HG03139 (cell line): ENCODE measurements around the gene PARD3.

ENCODE experiments used
- ATAC-seq: cut with Tn5 transposase; IDR thresholded peaks from one replicate; pipeline ENCODE4 v1.9.1; 2021; ENCODE audit not compliant: unreplicated experiment

PARD3 gene

DNA sequence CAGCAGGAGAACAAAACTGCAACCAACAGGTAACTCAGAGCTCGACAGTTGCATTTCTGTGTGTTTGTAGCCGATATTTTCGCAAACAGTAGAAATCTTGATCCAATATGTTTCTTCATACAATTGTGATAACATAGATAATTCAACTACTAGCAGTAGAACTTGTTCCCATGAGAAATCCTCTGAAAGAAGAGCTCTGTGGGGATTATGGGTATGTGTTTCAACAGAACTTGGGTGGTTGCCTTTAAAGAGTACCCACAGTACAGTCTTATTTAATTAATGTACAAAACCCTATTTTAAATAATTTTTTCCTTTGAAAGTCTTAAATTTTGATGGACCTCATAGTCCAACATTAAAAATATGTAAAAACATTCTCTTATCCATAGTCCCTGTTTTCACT lies 266.1 kb downstream of the PARD3 start:
- no peak for ATAC-seq

- ATAC-seq = no peak
Measured at GRCh38 chr10:34548466-34548865, 266.6 kb downstream of the PARD3 start.

DNA sequence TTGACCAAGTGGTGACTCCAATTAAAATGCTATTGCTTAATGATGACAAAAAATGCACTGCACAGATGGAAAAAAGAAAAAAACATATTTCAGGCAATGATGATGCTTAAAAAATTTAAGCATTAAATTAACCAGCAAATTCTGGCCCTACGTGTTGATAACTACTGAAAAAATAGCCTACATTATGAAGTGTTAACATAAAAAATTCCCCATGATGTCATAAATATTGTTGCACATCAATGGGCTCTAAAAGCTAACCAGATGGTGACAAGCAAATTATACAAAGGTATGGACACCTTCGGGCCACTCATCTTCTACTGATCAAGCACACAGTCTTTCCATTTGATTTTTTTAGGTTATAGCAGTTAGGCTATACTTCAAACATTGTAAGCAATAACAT lies 267.4 kb downstream of the PARD3 start:
- no peak for ATAC-seq

- no peak for ATAC-seq
Measured at GRCh38 chr10:34547291-34547690, 267.8 kb downstream of the PARD3 start.

DNA sequence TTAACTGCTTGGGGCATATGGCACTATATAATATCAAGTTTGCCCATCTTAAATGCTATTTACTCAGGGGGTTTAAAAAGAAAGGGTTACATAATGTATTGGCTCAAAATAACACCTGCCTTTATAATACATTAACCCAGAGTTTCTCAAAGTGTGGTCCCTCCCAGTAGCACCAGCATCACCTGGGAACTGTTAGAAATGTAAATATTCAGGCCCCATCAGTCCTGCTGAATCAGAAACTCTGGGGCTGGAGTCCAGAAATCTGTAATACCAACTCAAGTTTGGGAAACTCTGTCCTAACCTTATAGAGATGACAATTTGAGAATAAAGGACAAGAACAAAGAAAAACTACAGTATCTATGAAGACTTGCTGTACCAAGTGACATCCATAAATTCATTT lies 270.7 kb downstream of the PARD3 start:
- ATAC-seq = no peak

DNA sequence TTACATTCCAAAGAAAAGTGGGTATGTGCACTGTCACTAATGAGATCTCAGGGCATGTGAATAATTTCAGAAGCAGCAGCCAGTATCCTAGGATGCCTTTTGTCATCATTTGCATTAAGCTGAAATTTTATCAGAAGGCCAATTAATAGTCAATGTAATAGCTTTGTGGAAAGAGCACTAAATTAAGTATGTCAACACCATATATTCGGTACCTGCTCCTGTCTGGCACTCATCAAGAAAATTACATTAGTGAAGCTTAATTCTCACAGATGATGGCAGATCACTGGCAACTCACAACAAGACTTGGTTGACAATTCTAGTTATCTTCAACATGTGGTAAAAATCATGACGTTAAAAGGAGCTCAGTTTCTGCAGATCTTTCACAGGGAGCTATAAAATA lies 271.4 kb downstream of the PARD3 start:
- no peak for ATAC-seq

DNA sequence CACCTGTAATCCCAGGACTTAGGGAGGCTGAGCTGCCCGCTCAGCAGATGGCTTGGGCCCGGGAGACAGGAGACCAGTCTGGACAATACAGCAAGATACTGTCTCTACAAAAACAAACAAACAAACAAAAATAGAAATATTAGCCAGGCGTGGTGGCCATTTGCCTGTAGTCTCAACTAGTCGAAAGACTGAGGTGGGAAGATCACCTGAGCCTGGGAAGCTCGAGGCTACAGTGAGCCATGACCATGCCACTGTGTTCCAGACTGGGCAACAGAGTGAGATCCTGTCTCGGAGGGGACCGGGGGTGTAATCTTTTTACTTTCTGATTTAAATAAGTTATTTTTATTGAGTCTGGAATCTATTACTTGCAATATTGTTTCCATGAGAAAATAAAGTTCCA lies 274.6 kb downstream of the PARD3 start:
- no peak for ATAC-seq

- no peak for ATAC-seq
Measured at GRCh38 chr10:34539533-34540315, 275.4 kb downstream of the PARD3 start.

DNA sequence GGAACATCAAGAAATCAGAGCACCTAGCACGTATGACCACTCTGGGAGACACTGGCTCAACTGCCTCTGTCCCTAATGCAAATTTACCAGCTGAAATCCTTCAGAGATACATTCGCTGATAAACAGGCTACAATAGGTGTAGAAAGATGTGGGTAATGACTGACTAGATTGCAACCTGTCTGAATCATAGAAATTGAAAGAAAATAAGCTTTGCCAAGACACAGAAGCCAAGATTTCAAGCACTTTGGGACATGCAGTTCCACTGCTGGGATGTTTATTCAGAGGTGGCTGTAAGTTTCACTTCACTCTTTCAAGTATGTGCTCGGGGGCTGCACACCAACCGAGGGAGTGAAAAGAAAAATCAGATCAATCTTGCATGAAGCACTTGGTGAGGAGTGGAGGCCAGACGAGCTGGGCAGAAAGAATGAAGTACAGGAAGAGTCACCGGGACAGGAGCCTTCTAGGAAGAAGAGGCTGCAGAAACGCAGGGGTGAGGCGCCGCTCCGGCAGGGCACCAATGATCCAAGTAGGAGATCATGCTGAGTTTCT lies 276.7 kb downstream of the PARD3 start:
- ATAC-seq = peak; percentile 50

GRCh38 chr10:34537629-34538231 lies 277.4 kb downstream of the PARD3 start:
- ATAC-seq = peak; percentile 79

DNA sequence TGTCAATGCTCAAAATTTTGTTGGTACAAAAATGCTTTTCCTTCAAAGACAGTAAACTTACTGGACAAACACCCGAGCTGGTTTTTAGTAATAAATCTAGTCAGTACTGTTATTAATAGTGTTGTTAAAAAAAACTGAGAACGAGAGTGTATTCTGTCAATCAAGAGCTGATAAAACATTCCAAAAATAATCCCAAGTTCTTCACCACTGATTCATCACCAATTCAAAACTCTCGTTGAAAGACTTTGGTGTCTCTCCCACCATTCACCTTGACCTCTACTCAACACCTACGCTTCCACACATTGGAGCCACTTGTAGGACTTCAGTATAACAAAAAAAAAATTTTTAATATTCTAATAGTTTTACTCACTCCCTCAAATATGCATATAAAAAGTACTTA lies 279.2 kb downstream of the PARD3 start:
- no peak for ATAC-seq

GRCh38 chr10:34530778-34531177 lies 284.3 kb downstream of the PARD3 start:
- ATAC-seq = no peak

- ATAC-seq = no peak
Measured at GRCh38 chr10:34528320-34528719, 286.8 kb downstream of the PARD3 start.

DNA sequence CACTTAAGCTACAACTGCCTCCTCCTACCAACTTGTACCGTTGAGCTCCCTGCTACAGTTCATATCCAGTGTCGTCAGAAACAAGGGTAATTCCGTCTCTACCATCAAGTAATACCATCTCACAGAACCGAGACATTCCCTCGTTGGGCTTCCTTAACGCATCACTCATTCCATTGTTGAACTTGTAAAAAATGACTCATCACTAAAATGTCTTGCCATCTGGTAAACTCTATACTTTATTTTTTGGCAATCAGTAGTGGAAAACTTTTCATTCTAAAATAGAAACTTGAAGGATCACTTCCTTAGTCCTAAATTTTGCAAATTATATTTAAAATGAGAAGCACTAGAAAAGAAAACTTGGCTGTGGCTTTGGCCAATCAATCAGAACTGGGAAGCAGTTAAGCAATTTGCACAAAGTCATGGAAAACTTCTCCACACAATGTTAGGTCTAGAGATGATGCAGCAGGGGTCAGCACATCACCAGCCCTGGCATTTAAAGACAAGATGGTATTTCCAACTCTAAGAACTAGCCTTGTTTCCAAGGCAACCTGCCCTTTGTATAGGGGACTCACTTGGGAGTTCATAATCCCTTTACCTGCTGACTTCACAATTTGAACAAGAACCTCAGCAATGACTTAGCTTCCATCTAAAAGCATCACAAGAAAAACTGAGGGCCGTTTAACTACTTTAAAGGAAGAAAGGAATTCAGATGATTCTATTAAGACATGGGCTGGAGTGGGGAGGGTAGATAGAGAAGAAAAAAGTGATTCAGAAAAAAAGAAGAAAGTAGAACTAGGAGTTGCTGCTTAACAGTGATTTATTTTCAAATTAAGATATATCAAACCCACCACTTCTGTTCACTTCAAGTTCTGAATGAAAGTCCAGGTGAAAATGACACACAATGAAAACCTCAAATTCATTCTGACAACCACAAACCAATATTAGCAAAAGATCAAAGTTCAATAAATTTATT lies 288.1 kb downstream of the PARD3 start:
- no peak for ATAC-seq

DNA sequence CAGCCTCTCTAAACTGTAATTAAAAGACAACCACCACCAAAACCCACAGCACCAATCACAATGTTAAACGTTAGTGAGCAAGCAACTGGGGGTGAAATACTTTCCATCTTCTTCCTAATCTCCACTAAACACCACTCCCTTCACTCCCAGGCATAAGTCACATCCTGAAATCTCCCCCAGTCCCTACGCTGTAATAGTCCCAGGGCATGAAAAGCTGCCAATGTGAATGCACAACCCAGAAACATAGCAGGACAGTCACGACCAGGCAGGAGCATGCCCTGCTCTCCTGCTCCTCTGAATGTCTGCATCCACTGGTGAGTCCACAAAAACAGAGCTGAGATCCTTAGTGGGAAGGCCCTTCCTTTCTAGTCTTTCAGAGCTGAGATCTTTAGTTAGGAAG lies 288.9 kb downstream of the PARD3 start:
- no peak for ATAC-seq

DNA sequence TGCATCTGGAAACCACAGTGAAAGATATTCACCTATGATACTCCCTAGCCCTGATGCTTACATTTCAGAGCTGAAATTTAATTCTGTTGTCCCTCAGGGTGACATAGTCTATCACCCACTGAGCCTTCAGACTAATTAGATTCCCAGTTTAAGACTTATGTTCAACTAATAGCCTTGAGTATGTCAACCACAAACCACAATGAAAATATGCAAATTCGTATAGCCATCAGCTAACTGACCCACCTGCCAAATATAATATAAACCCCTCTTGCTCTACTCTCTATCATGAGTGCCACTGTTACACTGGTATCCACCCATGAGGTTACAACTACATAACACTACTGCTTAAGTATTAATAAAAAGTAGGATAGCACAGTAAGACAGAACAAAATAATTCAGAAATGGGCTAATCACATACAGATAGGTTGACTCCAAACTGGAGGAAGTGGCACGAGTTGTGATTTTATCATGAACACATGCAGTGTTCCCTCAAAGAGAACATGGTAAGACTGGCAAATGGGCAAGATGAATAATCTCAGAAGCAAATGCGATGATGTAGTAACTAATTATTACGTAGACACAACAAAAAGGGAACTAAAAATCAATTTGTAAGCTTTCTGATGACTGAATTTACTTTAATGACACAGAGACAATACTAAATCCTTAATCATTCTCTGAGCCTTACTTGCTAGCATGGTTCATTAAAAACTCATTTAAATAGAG lies 290.6 kb downstream of the PARD3 start:
- ATAC-seq = no peak

DNA sequence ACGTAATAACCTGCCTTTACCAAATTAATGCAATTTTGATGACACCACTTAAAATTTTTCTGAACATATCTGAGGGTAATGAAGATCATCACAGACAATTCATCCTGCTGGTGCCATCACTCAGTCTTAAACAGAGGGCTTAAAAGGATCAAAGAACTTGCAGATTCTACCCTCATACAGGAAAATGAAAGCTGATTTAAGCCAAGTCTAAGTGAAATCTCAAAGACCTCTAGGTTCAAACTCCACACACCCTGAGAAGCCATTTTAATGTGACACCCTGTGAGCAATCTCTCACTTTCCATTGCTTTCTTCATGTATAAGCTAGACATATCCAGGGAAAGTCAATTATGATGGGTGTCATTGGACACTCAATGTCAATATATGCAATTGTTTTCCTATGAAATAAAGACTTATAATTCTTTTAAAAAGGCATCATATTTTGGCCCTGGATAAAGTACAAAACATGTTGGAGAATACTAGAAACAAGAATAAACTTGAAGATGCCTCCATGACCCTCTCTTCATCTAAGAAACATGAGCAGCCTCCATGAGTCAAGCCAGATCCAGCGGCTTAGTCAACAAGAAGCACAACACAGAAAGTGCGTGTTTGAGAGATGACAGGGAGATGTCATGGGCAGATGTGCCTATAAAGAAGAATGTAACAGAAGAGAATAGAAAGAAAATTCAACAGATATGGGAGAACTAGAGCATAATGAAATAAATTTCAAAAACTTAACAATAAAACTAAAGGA lies 291.9 kb downstream of the PARD3 start:
- ATAC-seq = no peak

- no peak for ATAC-seq
Measured at GRCh38 chr10:34522546-34522945, 292.6 kb downstream of the PARD3 start.

DNA sequence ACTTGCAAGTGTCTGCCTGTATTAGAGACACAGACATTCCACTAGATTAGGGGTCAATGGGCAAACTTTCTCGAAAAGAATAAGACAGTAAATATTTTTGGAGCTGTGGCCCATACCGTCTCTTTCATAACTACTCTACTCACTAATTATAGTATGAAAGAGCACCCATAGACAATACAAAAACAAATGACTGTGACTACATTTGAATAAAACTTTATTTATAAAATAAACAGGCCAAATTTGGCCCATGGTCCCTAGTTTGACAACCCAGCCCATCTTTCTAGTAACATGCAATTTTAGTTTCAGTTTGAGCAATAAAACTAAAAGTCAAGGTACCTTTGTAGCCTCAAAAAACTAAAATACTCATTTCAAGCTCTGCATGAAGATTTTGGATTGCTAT lies 294.6 kb downstream of the PARD3 start:
- no peak for ATAC-seq

DNA sequence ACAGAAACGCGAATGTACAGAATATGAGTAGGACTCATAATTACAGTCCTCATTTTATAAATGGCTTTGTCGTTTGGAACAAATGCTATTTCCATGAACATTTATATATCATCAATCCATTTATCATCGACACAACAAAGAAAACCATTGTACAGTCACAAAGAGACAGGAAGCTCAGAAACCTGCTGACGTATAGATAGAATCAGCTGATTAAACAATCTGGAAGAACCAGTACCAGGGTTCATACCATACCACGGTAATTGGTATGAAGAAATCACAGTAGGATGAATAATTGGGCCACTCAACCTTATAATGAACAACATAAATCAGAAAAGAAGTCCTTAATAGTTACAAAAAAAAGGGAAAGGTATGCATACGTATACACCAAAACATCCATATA lies 295.0 kb downstream of the PARD3 start:
- ATAC-seq = no peak
